ENCODE results near the gene ITPRID1.

The ITPRID1 gene

GRCh38 chr7:31602041-31602625 is 88.2 kb downstream of the ITPRID1 start:
- Histone ChIP-seq H3K4me3 (ENCODE audit: low read depth in 1 of 5, low read length in 5 of 5) (no peak overlapping the region), H3K9me3 (ENCODE audit: control insufficient read depth in 5 of 5, low read length in 5 of 5) (no peaks in the 10 kb centered on the region), H3K27ac (ENCODE audit: low read depth, low read length) (no peak overlapping the region), H3K4me1 (ENCODE audit: control insufficient read depth in 5 of 5, insufficient read depth in 5 of 5, low read length in 5 of 5) (no peaks in the 10 kb centered on the region), H3K9ac (ENCODE audit: low read length in 5 of 5) (no peak overlapping the region), H3K36me3 (ENCODE audit: control insufficient read depth in 5 of 5, insufficient read depth in 5 of 5, low read length in 5 of 5) (no peaks in the 10 kb centered on the region), H3K27me3 (ENCODE audit: control insufficient read depth in 5 of 5, insufficient read depth in 4 of 5, low read length in 5 of 5) (no peaks in the 10 kb centered on the region)

GRCh38 chr7:31603046-31603445 is 89.2 kb downstream of the ITPRID1 start:
- Histone ChIP-seq H3K9me3 (ENCODE audit: control insufficient read depth in 5 of 5, low read length in 5 of 5) (no peaks in the 10 kb centered on the region), H3K36me3 (ENCODE audit: control insufficient read depth in 5 of 5, insufficient read depth in 5 of 5, low read length in 5 of 5) (no peaks in the 10 kb centered on the region), H3K9ac (ENCODE audit: low read length in 5 of 5) (no peak overlapping the region), H3K4me1 (ENCODE audit: control insufficient read depth in 5 of 5, insufficient read depth in 5 of 5, low read length in 5 of 5) (no peaks in the 10 kb centered on the region), H3K27me3 (ENCODE audit: control insufficient read depth in 5 of 5, insufficient read depth in 4 of 5, low read length in 5 of 5) (no peaks in the 10 kb centered on the region), H3K4me3 (ENCODE audit: low read depth in 1 of 5, low read length in 5 of 5) (no peak overlapping the region), H3K27ac (ENCODE audit: low read depth, low read length) (no peak overlapping the region)

- Histone ChIP-seq H3K27me3 (ENCODE audit: control insufficient read depth in 5 of 5, insufficient read depth in 4 of 5, low read length in 5 of 5) (peaks cover 0 to 2% (median 0%) of the 10 kb centered on the region in 5 donors), H3K9me3 (ENCODE audit: control insufficient read depth in 5 of 5, low read length in 5 of 5) (no peaks in the 10 kb centered on the region), H3K36me3 (ENCODE audit: control insufficient read depth in 5 of 5, insufficient read depth in 5 of 5, low read length in 5 of 5) (no peaks in the 10 kb centered on the region), H3K27ac (ENCODE audit: low read depth, low read length) (no peak overlapping the region), H3K9ac (ENCODE audit: low read length in 5 of 5) (no peak overlapping the region), H3K4me3 (ENCODE audit: low read depth in 1 of 5, low read length in 5 of 5) (no peak overlapping the region), H3K4me1 (ENCODE audit: control insufficient read depth in 5 of 5, insufficient read depth in 5 of 5, low read length in 5 of 5) (no peaks in the 10 kb centered on the region)
Observed at GRCh38 chr7:31613604-31614003, 99.7 kb downstream of the ITPRID1 start.

GRCh38 chr7:31633467-31633866 is 119.6 kb downstream of the ITPRID1 start:
- Histone ChIP-seq H3K9ac (ENCODE audit: low read length in 5 of 5) (no peak overlapping the region), H3K9me3 (ENCODE audit: control insufficient read depth in 5 of 5, low read length in 5 of 5) (no peaks in the 10 kb centered on the region), H3K27me3 (ENCODE audit: control insufficient read depth in 5 of 5, insufficient read depth in 4 of 5, low read length in 5 of 5) (peaks cover 0 to 4% (median 0%) of the 10 kb centered on the region in 5 donors), H3K4me1 (ENCODE audit: control insufficient read depth in 5 of 5, insufficient read depth in 5 of 5, low read length in 5 of 5) (no peaks in the 10 kb centered on the region), H3K27ac (ENCODE audit: low read depth, low read length) (no peak overlapping the region), H3K36me3 (ENCODE audit: control insufficient read depth in 5 of 5, insufficient read depth in 5 of 5, low read length in 5 of 5) (no peaks in the 10 kb centered on the region), H3K4me3 (ENCODE audit: low read depth in 1 of 5, low read length in 5 of 5) (no peak overlapping the region)

GRCh38 chr7:31633894-31634494 is 120.1 kb downstream of the ITPRID1 start:
- no peak overlapping the region for H3K4me3 ChIP-seq (ENCODE audit: low read depth in 1 of 5, low read length in 5 of 5)
- no peaks in the 10 kb centered on the region for H3K36me3 ChIP-seq (ENCODE audit: control insufficient read depth in 5 of 5, insufficient read depth in 5 of 5, low read length in 5 of 5)
- no peak overlapping the region for H3K9ac ChIP-seq (ENCODE audit: low read length in 5 of 5)
- no peaks in the 10 kb centered on the region for H3K4me1 ChIP-seq (ENCODE audit: control insufficient read depth in 5 of 5, insufficient read depth in 5 of 5, low read length in 5 of 5)
- H3K27me3 ChIP-seq (ENCODE audit: control insufficient read depth in 5 of 5, insufficient read depth in 4 of 5, low read length in 5 of 5) = peaks cover 0 to 4% (median 0%) of the 10 kb centered on the region in 5 donors
- H3K27ac ChIP-seq (ENCODE audit: low read depth, low read length) = no peak overlapping the region
- H3K9me3 ChIP-seq (ENCODE audit: control insufficient read depth in 5 of 5, low read length in 5 of 5) = no peaks in the 10 kb centered on the region

GRCh38 chr7:31640381-31640780 is 126.5 kb downstream of the ITPRID1 start:
- H3K27me3 ChIP-seq (ENCODE audit: control insufficient read depth in 5 of 5, insufficient read depth in 4 of 5, low read length in 5 of 5) = peaks cover 0 to 3% (median 0%) of the 10 kb centered on the region in 5 donors
- no peaks in the 10 kb centered on the region for H3K9me3 ChIP-seq (ENCODE audit: control insufficient read depth in 5 of 5, low read length in 5 of 5)
- no peaks in the 10 kb centered on the region for H3K36me3 ChIP-seq (ENCODE audit: control insufficient read depth in 5 of 5, insufficient read depth in 5 of 5, low read length in 5 of 5)
- H3K9ac ChIP-seq (ENCODE audit: low read length in 5 of 5) = no peak overlapping the region
- no peak overlapping the region for H3K27ac ChIP-seq (ENCODE audit: low read depth, low read length)
- H3K4me3 ChIP-seq (ENCODE audit: low read depth in 1 of 5, low read length in 5 of 5) = no peak overlapping the region
- H3K4me1 ChIP-seq (ENCODE audit: control insufficient read depth in 5 of 5, insufficient read depth in 5 of 5, low read length in 5 of 5) = no peaks in the 10 kb centered on the region

- H3K4me3 ChIP-seq (ENCODE audit: low read depth in 1 of 5, low read length in 5 of 5) = no peak overlapping the region
- no peaks in the 10 kb centered on the region for H3K36me3 ChIP-seq (ENCODE audit: control insufficient read depth in 5 of 5, insufficient read depth in 5 of 5, low read length in 5 of 5)
- no peaks in the 10 kb centered on the region for H3K9me3 ChIP-seq (ENCODE audit: control insufficient read depth in 5 of 5, low read length in 5 of 5)
- H3K9ac ChIP-seq (ENCODE audit: low read length in 5 of 5) = no peak overlapping the region
- no peaks in the 10 kb centered on the region for H3K4me1 ChIP-seq (ENCODE audit: control insufficient read depth in 5 of 5, insufficient read depth in 5 of 5, low read length in 5 of 5)
- H3K27me3 ChIP-seq (ENCODE audit: control insufficient read depth in 5 of 5, insufficient read depth in 4 of 5, low read length in 5 of 5) = peaks cover 0 to 3% (median 0%) of the 10 kb centered on the region in 5 donors
- H3K27ac ChIP-seq (ENCODE audit: low read depth, low read length) = no peak overlapping the region
Observed at GRCh38 chr7:31642681-31643115, 128.8 kb downstream of the ITPRID1 start.

GRCh38 chr7:31646942-31647341 is 133.1 kb downstream of the ITPRID1 start:
- no peak overlapping the region for H3K9ac ChIP-seq (ENCODE audit: low read length in 5 of 5)
- H3K36me3 ChIP-seq (ENCODE audit: control insufficient read depth in 5 of 5, insufficient read depth in 5 of 5, low read length in 5 of 5) = no peaks in the 10 kb centered on the region
- no peak overlapping the region for H3K4me3 ChIP-seq (ENCODE audit: low read depth in 1 of 5, low read length in 5 of 5)
- no peaks in the 10 kb centered on the region for H3K9me3 ChIP-seq (ENCODE audit: control insufficient read depth in 5 of 5, low read length in 5 of 5)
- H3K4me1 ChIP-seq (ENCODE audit: control insufficient read depth in 5 of 5, insufficient read depth in 5 of 5, low read length in 5 of 5) = no peaks in the 10 kb centered on the region
- peaks cover 0 to 3% (median 0%) of the 10 kb centered on the region in 5 donors for H3K27me3 ChIP-seq (ENCODE audit: control insufficient read depth in 5 of 5, insufficient read depth in 4 of 5, low read length in 5 of 5)
- H3K27ac ChIP-seq (ENCODE audit: low read depth, low read length) = no peak overlapping the region

- peaks cover 0 to 3% (median 0%) of the 10 kb centered on the region in 5 donors for H3K27me3 ChIP-seq (ENCODE audit: control insufficient read depth in 5 of 5, insufficient read depth in 4 of 5, low read length in 5 of 5)
- no peaks in the 10 kb centered on the region for H3K4me1 ChIP-seq (ENCODE audit: control insufficient read depth in 5 of 5, insufficient read depth in 5 of 5, low read length in 5 of 5)
- no peak overlapping the region for H3K9ac ChIP-seq (ENCODE audit: low read length in 5 of 5)
- H3K36me3 ChIP-seq (ENCODE audit: control insufficient read depth in 5 of 5, insufficient read depth in 5 of 5, low read length in 5 of 5) = no peaks in the 10 kb centered on the region
- H3K27ac ChIP-seq (ENCODE audit: low read depth, low read length) = no peak overlapping the region
- no peak overlapping the region for H3K4me3 ChIP-seq (ENCODE audit: low read depth in 1 of 5, low read length in 5 of 5)
- no peaks in the 10 kb centered on the region for H3K9me3 ChIP-seq (ENCODE audit: control insufficient read depth in 5 of 5, low read length in 5 of 5)
Observed at GRCh38 chr7:31647511-31647910, 133.6 kb downstream of the ITPRID1 start.

GRCh38 chr7:31648288-31648687 is 134.4 kb downstream of the ITPRID1 start:
- no peak overlapping the region for H3K4me3 ChIP-seq (ENCODE audit: low read depth in 1 of 5, low read length in 5 of 5)
- peaks cover 0 to 3% (median 0%) of the 10 kb centered on the region in 5 donors for H3K27me3 ChIP-seq (ENCODE audit: control insufficient read depth in 5 of 5, insufficient read depth in 4 of 5, low read length in 5 of 5)
- no peak overlapping the region for H3K27ac ChIP-seq (ENCODE audit: low read depth, low read length)
- no peaks in the 10 kb centered on the region for H3K4me1 ChIP-seq (ENCODE audit: control insufficient read depth in 5 of 5, insufficient read depth in 5 of 5, low read length in 5 of 5)
- no peak overlapping the region for H3K9ac ChIP-seq (ENCODE audit: low read length in 5 of 5)
- no peaks in the 10 kb centered on the region for H3K36me3 ChIP-seq (ENCODE audit: control insufficient read depth in 5 of 5, insufficient read depth in 5 of 5, low read length in 5 of 5)
- H3K9me3 ChIP-seq (ENCODE audit: control insufficient read depth in 5 of 5, low read length in 5 of 5) = no peaks in the 10 kb centered on the region

Measured in subcutaneous abdominal adipose tissue (tissue), 5 donors.